Epithelial cell of esophagus (primary cell): ENCODE results near the gene ATXN7L2.
A peak's percentile ranks its signal among the peaks of the same experiment; 100 is the strongest.

Experiments used
- DNase-seq: peaks from one replicate; pipeline ENCODE4 v3.0.0; 2010; ENCODE audit warnings: low read depth
- H3K4me3 ChIP-seq: 2 replicates; pipeline ENCODE4 v1.5.1; 2011; ENCODE audit warnings: mild to moderate bottlenecking, low read length, control low read depth
- CTCF ChIP-seq: IDR thresholded peaks from 2 replicates; pipeline ENCODE4 v1.5.1; 2011; ENCODE audit warnings: low read depth, mild to moderate bottlenecking, low read length, control low read depth, inconsistent platforms; ENCODE audit not compliant: insufficient read depth; ENCODE audit errors: missing control alignments

ATXN7L2 gene

GRCh38 chr1:109476825-109477224, 6.9 kb upstream of the ATXN7L2 start:
- TF ChIP-seq CTCF, result no peak
- no peak for DNase-seq
- H3K4me3 ChIP-seq, result no peak overlapping the region

GRCh38 chr1:109477821-109478220, 5.9 kb upstream of the ATXN7L2 start:
- TF ChIP-seq CTCF, result no peak
- no peak for DNase-seq
- no peak overlapping the region for H3K4me3 ChIP-seq

- peak; percentile 6 for TF ChIP-seq CTCF
- DNase-seq, result peak; percentile 78
- no peak overlapping the region for H3K4me3 ChIP-seq
Observed at GRCh38 chr1:109478806-109479205, 4.9 kb upstream of the ATXN7L2 start.

GRCh38 chr1:109479311-109479710, 4.4 kb upstream of the ATXN7L2 start:
- no peak for TF ChIP-seq CTCF
- H3K4me3 ChIP-seq, result no peak overlapping the region

GRCh38 chr1:109479901-109480300, 3.8 kb upstream of the ATXN7L2 start:
- no peak for DNase-seq
- H3K4me3 ChIP-seq, result no peak overlapping the region
- TF ChIP-seq CTCF, result no peak

More at GRCh38 chr1:109479311-109479710, 4.4 kb upstream of the ATXN7L2 start:
- no peak for DNase-seq

- no peak for TF ChIP-seq CTCF
- DNase-seq, result no peak
Observed at GRCh38 chr1:109481646-109482045, 2.1 kb upstream of the ATXN7L2 start.

GRCh38 chr1:109482242-109482641, 1.5 kb upstream of the ATXN7L2 start:
- no peak for TF ChIP-seq CTCF
- no peak overlapping the region for H3K4me3 ChIP-seq

More at GRCh38 chr1:109481646-109482045, 2.1 kb upstream of the ATXN7L2 start:
- H3K4me3 ChIP-seq, result no peak overlapping the region

More at GRCh38 chr1:109482242-109482641, 1.5 kb upstream of the ATXN7L2 start:
- DNase-seq, result no peak
